ENCODE measurements around the gene ZFP36. TPM values are rescaled to one million over a fixed set of nuclear protein-coding genes. Genes with fewer than 3 reads are reported as not detected.

Gene ZFP36
- total RNA-seq, 2 donors from 2014 or later: 96.5 to 170 TPM

- Histone ChIP-seq H3K4me1 (replicated peaks) (peaks cover 8% of the 10 kb centered on the region), H3K9me3 (no peaks in the 10 kb centered on the region), H3K4me3 (no peak overlapping the region), H3K27ac (no peak overlapping the region), H3K27me3 (replicated peaks; ENCODE audit: insufficient read depth) (no peaks in the 10 kb centered on the region), H3K36me3 (peaks cover 4 to 33% of the 10 kb centered on the region in 2 donors)
- TF ChIP-seq POLR2A (IDR thresholded peaks at IDR 0.05) (no peak), POLR2AphosphoS5 (IDR thresholded peaks at IDR 0.05) (no peak), CTCF (IDR thresholded peaks at IDR 0.05) (no peak)
- DNase-seq (ENCODE audit: low spot score): no peak
- intact Hi-C loops (cut with DNase I): no loop called here
- 72% methylated on average over 20 of the region's 20 CpGs for WGBS
Observed at GRCh38 chr19:39385629-39386411, 20.8 kb upstream of the ZFP36 start.

- H3K36me3 ChIP-seq: peaks cover 3 to 26% of the 10 kb centered on the region in 2 donors
- no peaks in the 10 kb centered on the region for H3K9me3 ChIP-seq
- TF ChIP-seq POLR2A (IDR thresholded peaks at IDR 0.05): no peak
- TF ChIP-seq CTCF (IDR thresholded peaks at IDR 0.05): no peak
- no peak overlapping the region for H3K27ac ChIP-seq
- intact Hi-C loops (cut with DNase I): no loop called here
- H3K27me3 ChIP-seq (replicated peaks; ENCODE audit: insufficient read depth): no peaks in the 10 kb centered on the region
- H3K4me3 ChIP-seq: no peak overlapping the region
- 80% methylated on average over 7 of the region's 7 CpGs for WGBS
- peaks cover 8% of the 10 kb centered on the region for H3K4me1 ChIP-seq (replicated peaks)
- no peak for DNase-seq (ENCODE audit: low spot score)
Observed at GRCh38 chr19:39386557-39386956, 20.1 kb upstream of the ZFP36 start.

- Histone ChIP-seq H3K9me3 (no peaks in the 10 kb centered on the region), H3K27me3 (replicated peaks; ENCODE audit: insufficient read depth) (no peaks in the 10 kb centered on the region), H3K4me1 (replicated peaks) (peaks cover 8% of the 10 kb centered on the region), H3K36me3 (peaks cover 0 to 25% of the 10 kb centered on the region in 2 donors), H3K27ac (peak overlapping the region in 1 of 2 donors; percentile 98), H3K4me3 (no peak overlapping the region)
- 86% methylated on average over 5 of the region's 5 CpGs for WGBS
- intact Hi-C loops (cut with DNase I): no loop called here
- TF ChIP-seq CTCF (IDR thresholded peaks at IDR 0.05): no peak
- DNase-seq (ENCODE audit: low spot score): no peak
Observed at GRCh38 chr19:39388657-39389056, 18.0 kb upstream of the ZFP36 start.

- no peaks in the 10 kb centered on the region for H3K27me3 ChIP-seq (replicated peaks; ENCODE audit: insufficient read depth)
- H3K36me3 ChIP-seq: peaks cover 0 to 29% of the 10 kb centered on the region in 2 donors
- H3K27ac ChIP-seq: peak overlapping the region; percentile 98 to 99
- no peak for DNase-seq (ENCODE audit: low spot score)
- peak overlapping the region; percentile 76 to 89 for H3K4me3 ChIP-seq
- 60% methylated on average over 13 of the region's 13 CpGs for WGBS
- intact Hi-C loops (cut with DNase I): loop anchor here (2.0 kb wide), 1 partner anchor 47 kb away; the partner anchor contains the start of gene SAMD4B
- TF ChIP-seq POLR2A (IDR thresholded peaks at IDR 0.05) (no peak), CTCF (IDR thresholded peaks at IDR 0.05) (no peak), POLR2AphosphoS5 (IDR thresholded peaks at IDR 0.05) (no peak)
- no peaks in the 10 kb centered on the region for H3K9me3 ChIP-seq
- peaks cover 8% of the 10 kb centered on the region for H3K4me1 ChIP-seq (replicated peaks)
Observed at GRCh38 chr19:39389631-39390414, 16.8 kb upstream of the ZFP36 start.

All from prostate gland (tissue), 2 donors.